ENCODE data around the gene EGFR. TPM values are rescaled to one million over a fixed set of nuclear protein-coding genes. Genes with fewer than 3 reads are reported as not detected.

The EGFR gene
- total and polyA plus RNA-seq, 2 donors (not counting 3 experiments of a cell fraction or from before 2014, with no cell fraction given): 1.5 to 4.1 TPM

DNA sequence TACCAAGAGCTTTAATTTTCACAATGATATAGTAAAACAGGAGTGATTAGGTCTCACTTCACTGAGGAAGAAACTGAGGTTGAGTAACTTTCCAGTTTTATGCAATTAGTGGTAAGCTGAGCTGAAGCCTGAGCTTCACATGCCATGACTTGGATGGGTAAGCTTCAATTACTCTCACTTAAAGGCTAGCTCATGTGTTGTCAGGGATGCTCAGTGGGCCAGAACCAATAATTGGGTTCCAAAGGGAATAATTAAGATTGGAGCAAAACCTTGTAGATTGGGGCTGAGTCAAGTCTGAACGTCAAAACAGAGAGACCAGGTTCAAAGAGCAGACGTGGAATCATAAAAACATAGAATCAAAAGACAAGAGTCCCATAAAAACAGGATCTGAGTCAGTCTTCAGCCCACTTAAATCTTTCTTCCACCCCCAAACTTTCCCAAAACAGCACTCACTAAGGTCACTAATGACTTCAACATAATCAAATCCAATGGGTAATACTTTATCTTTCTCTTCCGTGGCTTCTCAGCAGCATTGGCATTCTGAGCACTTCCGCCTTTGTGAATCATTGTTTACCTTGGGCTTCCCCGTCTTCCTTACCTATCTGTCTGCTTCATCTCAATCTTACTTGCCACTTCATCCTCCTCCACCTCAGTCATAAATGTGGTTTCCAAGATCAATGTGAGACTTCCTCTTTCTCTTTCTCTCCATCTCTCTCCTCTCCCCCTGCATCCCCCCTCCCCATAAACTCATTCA is 23.0 kb upstream of the EGFR start:
- peak overlapping the region; percentile 32 for H3K4me2 ChIP-seq (ENCODE audit: insufficient read depth, low read length)
- dilution Hi-C loops (cut with MboI; ENCODE audit: extremely low pct_ligation_motif_present, low sequenced_read_pairs): no loop called here
- no peak overlapping the region for H2AFZ ChIP-seq (ENCODE audit: low read depth, low read length)

More for the DNA sequence above, 23.0 kb upstream of the EGFR start:
- H3K9ac ChIP-seq (replicated peaks; ENCODE audit: extremely low read depth, insufficient read depth, low read length): no peak overlapping the region
- H4K20me1 ChIP-seq (replicated peaks; ENCODE audit: control insufficient read depth, extremely low read depth, insufficient read depth, low read length): no peaks in the 10 kb centered on the region
- H3K4me1 ChIP-seq (ENCODE audit: control insufficient read depth, extremely low read depth, insufficient read depth, low read length): peaks cover 20% of the 10 kb centered on the region
- TF ChIP-seq, protein P1, sequence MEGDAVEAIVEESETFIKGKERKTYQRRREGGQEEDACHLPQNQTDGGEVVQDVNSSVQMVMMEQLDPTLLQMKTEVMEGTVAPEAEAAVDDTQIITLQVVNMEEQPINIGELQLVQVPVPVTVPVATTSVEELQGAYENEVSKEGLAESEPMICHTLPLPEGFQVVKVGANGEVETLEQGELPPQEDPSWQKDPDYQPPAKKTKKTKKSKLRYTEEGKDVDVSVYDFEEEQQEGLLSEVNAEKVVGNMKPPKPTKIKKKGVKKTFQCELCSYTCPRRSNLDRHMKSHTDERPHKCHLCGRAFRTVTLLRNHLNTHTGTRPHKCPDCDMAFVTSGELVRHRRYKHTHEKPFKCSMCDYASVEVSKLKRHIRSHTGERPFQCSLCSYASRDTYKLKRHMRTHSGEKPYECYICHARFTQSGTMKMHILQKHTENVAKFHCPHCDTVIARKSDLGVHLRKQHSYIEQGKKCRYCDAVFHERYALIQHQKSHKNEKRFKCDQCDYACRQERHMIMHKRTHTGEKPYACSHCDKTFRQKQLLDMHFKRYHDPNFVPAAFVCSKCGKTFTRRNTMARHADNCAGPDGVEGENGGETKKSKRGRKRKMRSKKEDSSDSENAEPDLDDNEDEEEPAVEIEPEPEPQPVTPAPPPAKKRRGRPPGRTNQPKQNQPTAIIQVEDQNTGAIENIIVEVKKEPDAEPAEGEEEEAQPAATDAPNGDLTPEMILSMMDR (IDR thresholded peaks at IDR 0.05; ENCODE audit: extremely low read depth in 1 of 2, insufficient read depth in 1 of 2, low read depth in 1 of 2, low read length in 2 of 2): no peak
- TF ChIP-seq POLR2A (IDR thresholded peaks at IDR 0.05; ENCODE audit: low read depth, low read length): peak; percentile 52
- TF ChIP-seq MYC (IDR thresholded peaks at IDR 0.05; ENCODE audit: low read depth, low read length): no peak
- TF ChIP-seq POLR2AphosphoS5 (IDR thresholded peaks at IDR 0.05; ENCODE audit: insufficient read depth, low read depth, low read length): peak; percentile 96
- TF ChIP-seq FOS (IDR thresholded peaks at IDR 0.05; ENCODE audit: borderline replicate concordance, insufficient read depth, low read length): peak; percentile 98
- TF ChIP-seq EZH2 (IDR thresholded peaks at IDR 0.05; ENCODE audit: borderline replicate concordance, low read depth, low read length, severe bottlenecking): no peak
- no peak for TF ChIP-seq MAX (IDR thresholded peaks at IDR 0.05; ENCODE audit: insufficient read depth, insufficient read length)
- peak; percentile 99 for TF ChIP-seq GATA2 (IDR thresholded peaks at IDR 0.05; ENCODE audit: insufficient read depth, insufficient read length, low read depth, low read length)
- peak; percentile 68 for TF ChIP-seq JUN (IDR thresholded peaks at IDR 0.05; ENCODE audit: borderline replicate concordance, insufficient read depth, insufficient read length, low read depth)
- H3K9me1 ChIP-seq (replicated peaks; ENCODE audit: control insufficient read depth, extremely low read depth, insufficient read depth, low read length): no peaks in the 10 kb centered on the region
- no peak overlapping the region for H3K4me3 ChIP-seq (replicated peaks in 1 of 3; ENCODE audit: insufficient read depth in 1 of 3, low read depth in 1 of 3, low read length in 3 of 3)
- FAIRE-seq: peak; percentile 88
- BruUV-seq (replicated peaks): no TSS peak
- peak; percentile 80 for DNase-seq (ENCODE audit: low read depth, low spot score)
- peak overlapping the region; percentile 15 for H3K27ac ChIP-seq (ENCODE audit: insufficient read depth, low read depth, low read length)
- no peaks in the 10 kb centered on the region for H3K9me3 ChIP-seq (replicated peaks; ENCODE audit: control insufficient read depth, insufficient read depth, low read length)
- intact Hi-C loops (cut with micrococcal nuclease): loop anchor here (1.0 to 2.0 kb wide), 5 partner anchors 8 to 259 kb away; no protein-coding TSS in a partner anchor
- no peaks in the 10 kb centered on the region for H3K79me2 ChIP-seq (ENCODE audit: control insufficient read depth, insufficient read depth, low read length)
- CTCF ChIA-PET: interaction anchor here (1.4 kb wide), 1 partner anchor 260 kb away, joined by 6 read pairs; no protein-coding TSS in a partner anchor
- H3K27me3 ChIP-seq (ENCODE audit: control insufficient read depth in 2 of 2, insufficient read depth in 2 of 2, low read length in 2 of 2): peaks cover 4% of the 10 kb centered on the region in 2 experiments
- H3K36me3 ChIP-seq (ENCODE audit: control insufficient read depth in 2 of 2, extremely low read depth in 1 of 2, insufficient read depth in 2 of 2, low read length in 2 of 2): no peaks in the 10 kb centered on the region
- POLR2A ChIA-PET: interaction anchor here (0.6 to 0.7 kb wide), 2 partner anchors 120 to 126 kb away, joined by 3 read pairs; no protein-coding TSS in a partner anchor

Data from endothelial cell of umbilical vein (primary cell).